SK-N-SH (cell line): ENCODE data around the gene UBE2L6. TPM values are rescaled to one million over a fixed set of nuclear protein-coding genes. Genes with fewer than 3 reads are reported as not detected.

Experiments
- CTCF ChIA-PET: fragments of 300-600, 350-600 bp; formaldehyde crosslinking; extraction: SDS; loops from one replicate; lab custom pipeline; 2021; lab: Yijun Ruan, JAX
- POLR2A ChIA-PET: fragments of 350-600 bp; sonication (Branson Sonifier 250); formaldehyde crosslinking; extraction: SDS; loops from one replicate; lab custom pipeline; 2020; ENCODE audit warnings: antibody characterized with exemption, inconsistent platforms; lab: Yijun Ruan, JAX
- DNase-seq: peaks from one replicate; pipeline ENCODE4 v3.0.0; 2012
- H2AFZ ChIP-seq: fragments of 200-600 bp; sonication (generic); 2 replicates; pipeline ENCODE4 v1.8.1; 2016; ENCODE audit warnings: antibody characterized with exemption, mild to moderate bottlenecking, low read depth
- H3F3A ChIP-seq: fragments of 200-600 bp; sonication (generic); replicated peaks from 2 replicates; pipeline ENCODE3; 2016; ENCODE audit warnings: antibody characterized with exemption, mild to moderate bottlenecking; ENCODE audit not compliant: insufficient read depth
- H3K27ac ChIP-seq, 2 experiments: fragments of 200-500 bp in 1 of 2; fragments of 200-600 bp in 1 of 2; sonication (Bioruptor generic) in 1 of 2; sonication (generic), shearing (Covaris generic) in 1 of 2; 2 replicates each; pipeline versions ENCODE4 v1.5.1 to v1.6.1; 2014 to 2016; ENCODE audit warnings: low read depth in 2 of 2, inconsistent platforms in 1 of 2, low read length in 1 of 2, mild to moderate bottlenecking in 1 of 2, mixed read lengths in 1 of 2
- H3K27me3 ChIP-seq: fragments of 200-600 bp; sonication (generic), shearing (Covaris generic); 2 replicates; pipeline ENCODE4 v1.6.1; 2016; ENCODE audit warnings: mixed run types; ENCODE audit not compliant: insufficient read depth
- H3K36me3 ChIP-seq, 2 experiments: fragments of 200-500 bp in 1 of 2; fragments of 200-600 bp in 1 of 2; sonication (Bioruptor generic) in 1 of 2; sonication (generic) in 1 of 2; replicated peaks in 1 of 2; 2 replicates each; pipeline versions ENCODE3 to v1.5.1; 2014 to 2016; ENCODE audit warnings: low read length in 1 of 2, mild to moderate bottlenecking in 1 of 2; ENCODE audit not compliant: insufficient read depth in 2 of 2, control insufficient read depth in 1 of 2
- H3K4me1 ChIP-seq, 2 experiments: fragments of 200-500 bp in 1 of 2; fragments of 200-600 bp in 1 of 2; sonication (Bioruptor generic) in 1 of 2; sonication (generic), shearing (Covaris generic) in 1 of 2; 2 replicates each; pipeline versions ENCODE4 v1.5.1 to v1.6.1; 2014 to 2016; ENCODE audit warnings: low read depth in 1 of 2, low read length in 1 of 2, mixed run types in 1 of 2; ENCODE audit not compliant: insufficient read depth in 2 of 2, control insufficient read depth in 1 of 2
- H3K4me2 ChIP-seq: fragments of 200-600 bp; sonication (generic), shearing (Covaris generic); 2 replicates; pipeline ENCODE4 v1.6.1; 2017; ENCODE audit warnings: mixed run types
- H3K4me3 ChIP-seq, 2 experiments: fragments of 200-500 bp in 1 of 2; fragments of 200-600 bp in 1 of 2; sonication (Bioruptor generic) in 1 of 2; sonication (generic), shearing (Covaris generic) in 1 of 2; 2 replicates each; pipeline versions ENCODE4 v1.5.1 to v1.8.1; 2014 to 2016; ENCODE audit warnings: low read depth in 2 of 2, inconsistent platforms in 1 of 2, low read length in 1 of 2, mild to moderate bottlenecking in 1 of 2, mixed read lengths in 1 of 2, moderate library complexity in 1 of 2
- H3K79me2 ChIP-seq: fragments of 200-600 bp; sonication (generic); 2 replicates; pipeline ENCODE4 v1.8.1; 2017; ENCODE audit warnings: mild to moderate bottlenecking; ENCODE audit not compliant: insufficient read depth
- H3K9ac ChIP-seq: fragments of 200-600 bp; sonication (generic); 2 replicates; pipeline ENCODE4 v1.6.1; 2017; ENCODE audit warnings: mixed run types
- H3K9me2 ChIP-seq: fragments of 200-600 bp; sonication (generic); 2 replicates; pipeline ENCODE4 v1.6.1; 2017; ENCODE audit warnings: mixed run types
- H3K9me3 ChIP-seq: fragments of 200-600 bp; sonication (generic); 2 replicates; pipeline ENCODE4 v1.6.1; 2017; ENCODE audit warnings: mixed run types, mild to moderate bottlenecking, moderate library complexity
- H4K20me1 ChIP-seq: fragments of 200-600 bp; sonication (generic); 2 replicates; pipeline ENCODE4 v1.6.1; 2017; ENCODE audit warnings: mild to moderate bottlenecking, mixed run types; ENCODE audit not compliant: insufficient read depth
- CHD2 ChIP-seq: fragments of 150-350 bp; IDR thresholded peaks from 2 replicates; pipeline ENCODE4 v1.6.1; 2018; ENCODE audit warnings: low read length; ENCODE audit not compliant: partially characterized antibody
- ELF1 ChIP-seq: IDR thresholded peaks from 2 replicates; pipeline ENCODE4 v1.4.0; 2012
- EZH2phosphoT487 ChIP-seq: fragments of 200-600 bp; sonication (generic); IDR thresholded peaks from 2 replicates; pipeline ENCODE4 v1.6.1; 2017; ENCODE audit warnings: low read depth, mixed run types, mild to moderate bottlenecking, antibody characterized with exemption, moderate library complexity, borderline replicate concordance
- FOSL2 ChIP-seq: IDR thresholded peaks from 2 replicates; pipeline ENCODE4 v1.4.0; 2012; ENCODE audit warnings: low read depth, mild to moderate bottlenecking, moderate library complexity, borderline replicate concordance
- FOXM1 ChIP-seq: IDR thresholded peaks from 2 replicates; pipeline ENCODE4 v1.4.0; 2012; ENCODE audit warnings: low read depth, mild to moderate bottlenecking
- GABPA ChIP-seq: IDR thresholded peaks from 2 replicates; pipeline ENCODE4 v1.4.0; 2012; ENCODE audit warnings: low read depth, mild to moderate bottlenecking
- JUND ChIP-seq: IDR thresholded peaks from 2 replicates; pipeline ENCODE4 v1.4.0; 2012
- NFIC ChIP-seq: IDR thresholded peaks from 2 replicates; pipeline ENCODE4 v1.4.0; 2012; ENCODE audit warnings: borderline replicate concordance
- POLR2AphosphoS5 ChIP-seq: IDR thresholded peaks from 2 replicates; pipeline ENCODE4 v1.6.1; 2012; ENCODE audit warnings: low read depth, low read length
- RCOR1 ChIP-seq: fragments of 150-350 bp; IDR thresholded peaks from 2 replicates; pipeline ENCODE4 v1.6.1; 2017; ENCODE audit warnings: antibody characterized with exemption, low read length
- RFX5 ChIP-seq: IDR thresholded peaks from 2 replicates; pipeline ENCODE4 v1.6.1; 2012; ENCODE audit warnings: mild to moderate bottlenecking, improper control_type of control experiment, low read length
- TCF12 ChIP-seq: IDR thresholded peaks from 2 replicates; pipeline ENCODE4 v1.4.0; 2012
- YY1 ChIP-seq: IDR thresholded peaks from 2 replicates; pipeline ENCODE4 v1.4.0; 2012; ENCODE audit warnings: low read depth, mild to moderate bottlenecking
- WGBS: methylation state at CpG from one replicate; pipeline ENCODE4 v1.1.6; 2017; ENCODE audit warnings: low lambda C conversion rate; 5-methylcytosine and 5-hydroxymethylcytosine counted together
- polyA plus RNA-seq, 3 experiments: library from polyadenylated mRNA; depleted of rRNA; stranded (reverse); fragments of >200 nt; gene quantifications; 2 replicates each; pipeline ENCODE4 v1.2.3, GENCODE V29; 2012
- TF ChIP-seq, protein P1 (sequence below): fragments of 150-350 bp; IDR thresholded peaks from 2 replicates; pipeline ENCODE4 v1.6.1; 2017; ENCODE audit warnings: antibody characterized with exemption, low read length, low read depth, borderline replicate concordance
- TF ChIP-seq, protein P2 (sequence below): IDR thresholded peaks from 2 replicates; pipeline ENCODE4 v1.4.0; 2012; ENCODE audit warnings: low read depth, borderline replicate concordance
- TF ChIP-seq, protein P3 (sequence below): fragments of 150-350 bp; IDR thresholded peaks from 2 replicates; pipeline ENCODE4 v1.6.1; 2016; ENCODE audit warnings: mild to moderate bottlenecking, low read depth, low read length

The UBE2L6 gene
- polyA plus RNA-seq, 1 of the 3 experiments (the other 2 are of a cell fraction): 77.0 TPM

DNA sequence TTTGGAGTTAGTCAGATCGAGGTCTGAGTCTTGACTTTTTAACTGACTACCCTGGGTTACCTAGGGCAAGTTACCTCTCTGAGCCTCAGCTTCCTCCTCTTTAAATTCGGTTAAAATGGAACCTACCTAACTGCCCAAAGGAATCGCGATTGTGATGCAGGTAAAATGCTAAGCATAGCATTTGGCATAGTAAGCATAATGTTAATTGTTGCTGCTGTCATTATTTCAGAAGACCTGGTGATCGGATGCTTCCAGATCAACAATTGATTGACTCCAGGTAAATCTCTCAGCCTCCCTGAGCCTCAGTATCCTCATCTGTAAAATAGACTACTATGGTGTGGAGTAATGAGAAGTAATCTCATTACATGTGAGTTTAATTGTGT, 51.4 kb downstream of the UBE2L6 start:
- Histone ChIP-seq H3F3A (no peaks in the 10 kb centered on the region), H3K36me3 (no peaks in the 10 kb centered on the region), H3K4me3 (peak overlapping the region; percentile 69 to 78), H3K79me2 (no peaks in the 10 kb centered on the region), H3K27ac (no peak overlapping the region), H3K9ac (peak overlapping the region; percentile 40), H4K20me1 (no peaks in the 10 kb centered on the region), H3K4me1 (peaks cover 0 to 9% of the 10 kb centered on the region in 2 experiments; a peak in 1 of 4 replicates), H2AFZ (peak overlapping the region; percentile 85), H3K27me3 (no peaks in the 10 kb centered on the region), H3K4me2 (peak overlapping the region; percentile 94), H3K9me2 (no peaks in the 10 kb centered on the region), H3K9me3 (no peaks in the 10 kb centered on the region)
- no peak for DNase-seq
- ChIA-PET CTCF (interaction anchor here (0.7 to 6.9 kb wide), 11 partner anchors 12 to 170 kb away, joined by 3 to 106 read pairs (median 18); partner anchors contain the start of genes RTN4RL2, TIMM10 and UBE2L6), POLR2A (interaction anchor here (0.8 to 1.9 kb wide), 2 partner anchors 17 to 22 kb away, joined by 3 to 5 read pairs; no protein-coding TSS in a partner anchor)
- WGBS: 34% methylated on average over 5 of the region's 5 CpGs
- no peak for TF ChIP-seq YY1
- TF ChIP-seq FOSL2: no peak
- no peak for TF ChIP-seq RFX5
- TF ChIP-seq, protein P1, sequence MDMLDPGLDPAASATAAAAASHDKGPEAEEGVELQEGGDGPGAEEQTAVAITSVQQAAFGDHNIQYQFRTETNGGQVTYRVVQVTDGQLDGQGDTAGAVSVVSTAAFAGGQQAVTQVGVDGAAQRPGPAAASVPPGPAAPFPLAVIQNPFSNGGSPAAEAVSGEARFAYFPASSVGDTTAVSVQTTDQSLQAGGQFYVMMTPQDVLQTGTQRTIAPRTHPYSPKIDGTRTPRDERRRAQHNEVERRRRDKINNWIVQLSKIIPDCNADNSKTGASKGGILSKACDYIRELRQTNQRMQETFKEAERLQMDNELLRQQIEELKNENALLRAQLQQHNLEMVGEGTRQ: no peak
- TF ChIP-seq JUND: no peak
- TF ChIP-seq CHD2: no peak
- no peak for TF ChIP-seq ELF1
- TF ChIP-seq NFIC: no peak
- TF ChIP-seq GABPA: no peak
- no peak for TF ChIP-seq RCOR1
- TF ChIP-seq TCF12: no peak
- TF ChIP-seq, protein P2, sequence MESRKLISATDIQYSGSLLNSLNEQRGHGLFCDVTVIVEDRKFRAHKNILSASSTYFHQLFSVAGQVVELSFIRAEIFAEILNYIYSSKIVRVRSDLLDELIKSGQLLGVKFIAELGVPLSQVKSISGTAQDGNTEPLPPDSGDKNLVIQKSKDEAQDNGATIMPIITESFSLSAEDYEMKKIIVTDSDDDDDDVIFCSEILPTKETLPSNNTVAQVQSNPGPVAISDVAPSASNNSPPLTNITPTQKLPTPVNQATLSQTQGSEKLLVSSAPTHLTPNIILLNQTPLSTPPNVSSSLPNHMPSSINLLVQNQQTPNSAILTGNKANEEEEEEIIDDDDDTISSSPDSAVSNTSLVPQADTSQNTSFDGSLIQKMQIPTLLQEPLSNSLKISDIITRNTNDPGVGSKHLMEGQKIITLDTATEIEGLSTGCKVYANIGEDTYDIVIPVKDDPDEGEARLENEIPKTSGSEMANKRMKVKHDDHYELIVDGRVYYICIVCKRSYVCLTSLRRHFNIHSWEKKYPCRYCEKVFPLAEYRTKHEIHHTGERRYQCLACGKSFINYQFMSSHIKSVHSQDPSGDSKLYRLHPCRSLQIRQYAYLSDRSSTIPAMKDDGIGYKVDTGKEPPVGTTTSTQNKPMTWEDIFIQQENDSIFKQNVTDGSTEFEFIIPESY: no peak
- TF ChIP-seq EZH2phosphoT487: no peak
- no peak for TF ChIP-seq POLR2AphosphoS5
- TF ChIP-seq, protein P3, sequence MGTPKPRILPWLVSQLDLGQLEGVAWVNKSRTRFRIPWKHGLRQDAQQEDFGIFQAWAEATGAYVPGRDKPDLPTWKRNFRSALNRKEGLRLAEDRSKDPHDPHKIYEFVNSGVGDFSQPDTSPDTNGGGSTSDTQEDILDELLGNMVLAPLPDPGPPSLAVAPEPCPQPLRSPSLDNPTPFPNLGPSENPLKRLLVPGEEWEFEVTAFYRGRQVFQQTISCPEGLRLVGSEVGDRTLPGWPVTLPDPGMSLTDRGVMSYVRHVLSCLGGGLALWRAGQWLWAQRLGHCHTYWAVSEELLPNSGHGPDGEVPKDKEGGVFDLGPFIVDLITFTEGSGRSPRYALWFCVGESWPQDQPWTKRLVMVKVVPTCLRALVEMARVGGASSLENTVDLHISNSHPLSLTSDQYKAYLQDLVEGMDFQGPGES: no peak
- no peak for TF ChIP-seq FOXM1
